RWPE1 (cell line): Measurements from ENCODE around the gene OTUD6A.

Experiments used
- CTCF ChIA-PET: fragments of 350-600 bp; sonication (Branson Sonifier 250); formaldehyde crosslinking; extraction: SDS; loops from one replicate; lab custom pipeline; 2021; lab: Yijun Ruan, JAX
- POLR2A ChIA-PET: fragments of 400-600 bp; formaldehyde crosslinking; extraction: SDS; loops from one replicate; lab custom pipeline; 2020; ENCODE audit warnings: antibody characterized with exemption; ENCODE audit not compliant: low non-redundant PET; lab: Yijun Ruan, JAX
- DNase-seq: peaks from one replicate; pipeline ENCODE4 v3.0.0; 2012; ENCODE audit warnings: low spot score
- H3K27ac ChIP-seq: fragments of 450-650 bp; 2 replicates; pipeline ENCODE4 v1.5.1; 2017
- CTCF ChIP-seq: fragments of 450-650 bp; conservative IDR thresholded peaks from 2 replicates; pipeline ENCODE4 v1.5.1; 2017; ENCODE audit warnings: low read depth, mild to moderate bottlenecking

OTUD6A gene

DNA sequence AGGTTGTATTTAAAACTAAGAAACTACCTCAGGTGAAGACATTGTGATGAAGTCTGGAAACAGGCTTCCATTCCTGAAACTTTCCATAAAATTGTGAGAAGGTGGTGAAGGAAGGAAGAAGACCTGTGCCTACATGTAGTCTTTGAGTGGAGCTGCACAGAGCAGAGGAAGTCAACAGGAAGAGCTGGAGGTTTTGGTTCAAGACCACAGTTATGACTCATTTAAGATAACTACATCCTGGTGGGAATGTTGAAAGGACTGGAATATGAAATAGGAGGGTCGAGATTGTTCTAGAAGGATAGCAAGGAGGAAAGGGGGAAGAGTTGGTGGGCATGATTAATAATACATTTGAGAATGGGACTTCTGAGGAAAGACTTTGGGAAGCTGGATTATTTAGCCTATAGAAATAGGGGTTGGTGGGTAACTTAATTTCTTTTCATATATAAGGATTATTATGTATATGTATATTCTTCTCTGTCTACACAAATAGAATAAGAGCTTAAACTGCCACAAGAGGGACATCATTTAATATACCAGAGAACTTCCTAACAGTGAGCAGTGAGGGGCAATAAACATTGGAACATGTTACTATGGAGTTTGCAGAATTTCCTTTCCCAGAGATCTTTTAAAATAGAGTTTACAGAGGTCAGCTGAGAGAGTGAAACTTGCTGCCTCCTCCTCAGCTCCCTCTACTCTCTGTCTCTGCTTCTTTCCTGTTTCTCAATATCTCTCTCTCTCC is 36.0 kb upstream of the OTUD6A start:
- no peak overlapping the region for H3K27ac ChIP-seq
- DNase-seq, result no peak
- ChIA-PET CTCF (no interaction called here), POLR2A (no interaction called here)
- no peak for TF ChIP-seq CTCF

- no peak for DNase-seq
- no peak for TF ChIP-seq CTCF
- CTCF ChIA-PET, result interaction anchor here (0.8 kb wide), 1 partner anchor 490 kb away, joined by 3 read pairs; no protein-coding TSS in a partner anchor
- POLR2A ChIA-PET, result no interaction called here
- H3K27ac ChIP-seq, result no peak overlapping the region
Measured at GRCh38 chrX:70026851-70027200, 35.4 kb upstream of the OTUD6A start.

DNA sequence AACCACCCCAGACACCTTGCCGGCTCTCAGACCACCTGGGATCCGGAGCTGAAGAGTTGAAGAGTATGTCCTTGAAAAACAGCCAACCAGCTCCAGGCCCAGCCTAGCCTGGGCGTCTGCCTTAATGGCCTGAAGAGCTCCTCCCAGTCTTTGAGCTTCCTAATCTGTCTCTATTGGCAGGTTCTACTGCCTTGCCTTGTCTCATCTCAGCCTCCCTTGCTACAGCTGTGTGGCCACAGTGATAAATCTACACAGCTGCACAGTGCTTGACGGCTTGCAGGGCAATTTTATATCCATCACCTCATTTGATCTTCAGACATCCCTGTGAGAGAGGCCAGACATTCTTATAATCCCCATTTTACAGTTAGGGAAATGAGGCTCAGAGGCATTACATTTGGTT is 32.4 kb upstream of the OTUD6A start:
- CTCF ChIA-PET, result interaction anchor here (0.6 kb wide), 3 partner anchors 269 to 527 kb away, joined by 3 read pairs; no protein-coding TSS in a partner anchor
- no peak for TF ChIP-seq CTCF
- H3K27ac ChIP-seq, result no peak overlapping the region
- POLR2A ChIA-PET, result no interaction called here
- no peak for DNase-seq

- ChIA-PET CTCF (interaction anchor here (0.6 to 1.3 kb wide), 5 partner anchors 9 to 511 kb away, joined by 3 to 4 read pairs (median 3); no protein-coding TSS in a partner anchor), POLR2A (no interaction called here)
- DNase-seq, result peak; percentile 26
- peak; percentile 32 for TF ChIP-seq CTCF
- no peak overlapping the region for H3K27ac ChIP-seq
Measured at GRCh38 chrX:70030301-70030767, 31.9 kb upstream of the OTUD6A start.

- ChIA-PET POLR2A (no interaction called here), CTCF (interaction anchor here (1.1 kb wide), 1 partner anchor 99 kb away, joined by 5 read pairs; no protein-coding TSS in a partner anchor)
- TF ChIP-seq CTCF, result no peak
- H3K27ac ChIP-seq, result no peak overlapping the region
- no peak for DNase-seq
Measured at GRCh38 chrX:70032792-70033191, 29.5 kb upstream of the OTUD6A start.

DNA sequence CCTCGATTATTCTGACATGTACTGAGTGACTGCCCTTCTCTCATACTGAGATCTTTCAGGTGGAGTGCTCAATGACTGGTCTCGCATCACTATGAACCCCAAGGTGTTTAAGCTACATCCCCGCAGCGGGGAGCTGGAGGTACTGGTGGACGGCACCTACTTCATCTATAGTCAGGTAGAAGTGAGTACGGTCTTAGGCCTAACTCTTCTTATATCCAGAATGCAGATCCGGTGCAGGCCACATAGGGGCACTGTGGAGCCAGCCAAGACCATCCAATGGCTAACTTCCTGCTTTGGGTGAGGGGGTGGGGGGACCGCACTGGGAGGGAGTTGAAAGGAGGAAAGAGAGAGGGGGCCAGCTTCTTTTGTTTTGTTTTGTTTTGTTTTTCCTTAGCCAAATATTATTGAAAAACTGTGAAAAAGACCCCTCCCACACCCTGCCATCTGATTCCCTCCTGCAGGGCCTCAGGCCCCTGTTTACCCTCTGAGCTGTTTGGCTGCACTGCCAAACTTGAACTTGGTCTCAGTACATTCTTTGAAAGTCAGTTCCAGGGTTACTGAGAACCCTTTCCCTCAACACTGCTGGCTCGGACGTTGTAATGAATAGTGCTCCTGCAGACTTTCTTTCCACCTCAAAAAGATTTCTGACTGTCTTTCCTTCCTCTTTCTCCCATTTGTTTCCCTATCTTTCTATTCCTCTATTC is 28.8 kb upstream of the OTUD6A start:
- CTCF ChIA-PET, result interaction anchor here (1.1 kb wide), 1 partner anchor 99 kb away, joined by 5 read pairs; no protein-coding TSS in a partner anchor
- TF ChIP-seq CTCF, result peak; percentile 34
- no peak for DNase-seq
- POLR2A ChIA-PET, result no interaction called here
- no peak overlapping the region for H3K27ac ChIP-seq
